ENCODE measurements around the gene MAPRE3.

MAPRE3 gene

GRCh38 chr2:27027211-27027651 lies 56.8 kb downstream of the MAPRE3 start:
- no peak for TF ChIP-seq CTCF (IDR thresholded peaks at IDR 0.05; ENCODE audit: extremely low read depth, missing control alignments)
- DNase-seq (ENCODE audit: low spot score), result no peak

GRCh38 chr2:27029051-27029450 lies 58.6 kb downstream of the MAPRE3 start:
- no peak for TF ChIP-seq CTCF (IDR thresholded peaks at IDR 0.05; ENCODE audit: extremely low read depth, missing control alignments)
- no peak for DNase-seq (ENCODE audit: low spot score)

GRCh38 chr2:27032495-27033252 lies 62.2 kb downstream of the MAPRE3 start, which contains the start of gene TMEM214:
TSS of gene TMEM214 (plus strand) at chr2:27032965. CDS start at chr2:27033016, 51 bp downstream.
- TF ChIP-seq CTCF (IDR thresholded peaks at IDR 0.05; ENCODE audit: extremely low read depth, missing control alignments), result no peak
- peak; percentile 96 for DNase-seq (ENCODE audit: low spot score)

GRCh38 chr2:27033253-27033852 lies 62.9 kb downstream of the MAPRE3 start:
- DNase-seq (ENCODE audit: low spot score), result no peak
- no peak for TF ChIP-seq CTCF (IDR thresholded peaks at IDR 0.05; ENCODE audit: extremely low read depth, missing control alignments)

- no peak for DNase-seq (ENCODE audit: low spot score)
- TF ChIP-seq CTCF (IDR thresholded peaks at IDR 0.05; ENCODE audit: extremely low read depth, missing control alignments), result no peak
Measured at GRCh38 chr2:27038012-27038411, 67.6 kb downstream of the MAPRE3 start.

- no peak for DNase-seq (ENCODE audit: low spot score)
- TF ChIP-seq CTCF (IDR thresholded peaks at IDR 0.05; ENCODE audit: extremely low read depth, missing control alignments), result no peak
Measured at GRCh38 chr2:27038631-27039339, 68.3 kb downstream of the MAPRE3 start.

GRCh38 chr2:27039426-27039825 lies 69.0 kb downstream of the MAPRE3 start:
- no peak for TF ChIP-seq CTCF (IDR thresholded peaks at IDR 0.05; ENCODE audit: extremely low read depth, missing control alignments)

More at GRCh38 chr2:27039426-27039825, 69.0 kb downstream of the MAPRE3 start:
- DNase-seq (ENCODE audit: low spot score), result no peak

All from GM20000 (cell line).